GM12892 (cell line): ENCODE data around the gene HPN.

ENCODE experiments used
- POLR2A ChIP-seq: IDR thresholded peaks from 2 replicates; pipeline ENCODE4 v1.6.1; 2011; ENCODE audit warnings: low read depth, low read length, control low read depth
- POLR2AphosphoS5 ChIP-seq: IDR thresholded peaks from 2 replicates; pipeline ENCODE4 v1.6.1; 2011; ENCODE audit warnings: low read depth, low read length, control low read depth
- TAF1 ChIP-seq: IDR thresholded peaks from 2 replicates; pipeline ENCODE4 v1.6.1; 2011; ENCODE audit warnings: low read depth, mild to moderate bottlenecking, control low read depth, low read length, borderline replicate concordance

- TF ChIP-seq POLR2A, result no peak
- no peak for TF ChIP-seq POLR2AphosphoS5
- TF ChIP-seq TAF1, result no peak
Measured at GRCh38 chr19:35015954-35016351, 25.6 kb upstream of the HPN start.
